Activated naive CD4-positive, alpha-beta T cell treated with anti-CD3 and anti-CD28 coated beads, Interleukin-2, amount 50 U/mL, for 72 hours (primary cell): Measurements from ENCODE around the gene CYTL1. TPM values are rescaled to one million over a fixed set of nuclear protein-coding genes. Genes with fewer than 3 reads are reported as not detected.
"Not testable (repeated sequence)": the region's sequence is repeated elsewhere in the genome, so short reads cannot be mapped to it uniquely, and the experiment has no call there.

Experiments used
- ATAC-seq, 2 donors: fragments of 150-1000 bp; cut with Tn5 transposase; 2 replicates each; pipeline ENCODE4 v1.10.0; 2021; ENCODE audit warnings: mild to moderate bottlenecking in 2 of 2, moderate library complexity in 2 of 2
- DNase-seq, 2 donors: peaks; one replicate each; pipeline ENCODE4 v3.0.0; 2021 to 2022; ENCODE audit warnings: low spot score in 2 of 2
- H3K27ac Mint-ChIP-seq, 2 donors: one replicate each; pipeline ENCODE4 v1.8.0; 2022; ENCODE audit warnings: mild to moderate bottlenecking in 2 of 2, mixed read lengths in 2 of 2
- H3K36me3 Mint-ChIP-seq, 2 donors: one replicate each; pipeline ENCODE4 v1.8.0; 2022; ENCODE audit warnings: mixed read lengths in 2 of 2
- H3K9me3 Mint-ChIP-seq, 2 donors: one replicate each; pipeline ENCODE4 v1.8.0; 2022; ENCODE audit warnings: mixed read lengths in 2 of 2
- total RNA-seq, 2 donors: library from RNA; stranded (reverse); gene quantifications; one replicate each; pipeline ENCODE4 v1.2.3, GENCODE V29; 2022

The CYTL1 gene
- total RNA-seq, 2 donors from 2014 or later = not detected

DNA sequence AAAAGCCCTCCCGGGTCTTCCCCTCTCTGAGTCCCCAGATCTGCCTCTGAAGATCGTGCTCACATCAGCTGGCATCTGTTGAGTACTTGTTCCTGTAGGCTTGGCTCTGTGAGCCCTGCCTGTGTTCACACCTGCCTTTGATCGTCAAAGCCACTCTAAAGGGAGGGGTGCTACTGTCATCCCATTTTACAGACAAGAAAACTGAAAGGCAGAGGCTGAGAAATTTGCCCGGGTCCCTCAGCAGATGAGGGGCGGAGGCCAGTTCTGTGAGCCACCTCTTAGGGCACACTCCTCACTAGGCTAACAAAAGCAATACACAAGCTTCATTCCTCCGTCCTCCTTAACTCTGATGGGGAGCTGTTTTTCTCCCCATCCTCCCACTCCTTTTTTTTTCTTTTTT, 655 bp downstream of the CYTL1 start:
- Mint-ChIP-seq H3K27ac (no peak overlapping the region), H3K36me3 (no peaks in the 10 kb centered on the region), H3K9me3 (peaks cover 0 to 3% of the 10 kb centered on the region in 2 donors)
- ATAC-seq (no peak), DNase-seq (no peak)

DNA sequence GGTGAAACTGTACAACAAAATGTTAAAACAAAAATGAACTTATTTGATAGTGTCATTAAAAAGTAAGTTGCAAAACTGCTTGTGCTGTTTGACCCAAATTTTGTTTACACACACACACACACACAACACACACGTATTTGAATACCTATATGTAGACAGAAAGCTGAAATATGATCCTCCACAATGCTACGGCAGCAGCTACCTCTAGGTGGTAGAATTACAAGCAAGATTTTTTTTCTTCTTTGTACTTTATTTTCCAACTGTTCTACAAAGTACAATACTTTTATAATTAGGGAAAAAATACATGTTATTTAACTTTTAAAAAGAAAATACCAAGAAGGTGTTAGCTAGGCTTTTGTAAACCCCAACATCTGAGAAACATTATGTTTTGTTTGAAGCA, 1.2 kb downstream of the CYTL1 start:
- no peak for ATAC-seq
- no peak for DNase-seq
- Mint-ChIP-seq H3K27ac (no peak overlapping the region), H3K9me3 (peaks cover 0 to 3% of the 10 kb centered on the region in 2 donors), H3K36me3 (no peaks in the 10 kb centered on the region)

DNA sequence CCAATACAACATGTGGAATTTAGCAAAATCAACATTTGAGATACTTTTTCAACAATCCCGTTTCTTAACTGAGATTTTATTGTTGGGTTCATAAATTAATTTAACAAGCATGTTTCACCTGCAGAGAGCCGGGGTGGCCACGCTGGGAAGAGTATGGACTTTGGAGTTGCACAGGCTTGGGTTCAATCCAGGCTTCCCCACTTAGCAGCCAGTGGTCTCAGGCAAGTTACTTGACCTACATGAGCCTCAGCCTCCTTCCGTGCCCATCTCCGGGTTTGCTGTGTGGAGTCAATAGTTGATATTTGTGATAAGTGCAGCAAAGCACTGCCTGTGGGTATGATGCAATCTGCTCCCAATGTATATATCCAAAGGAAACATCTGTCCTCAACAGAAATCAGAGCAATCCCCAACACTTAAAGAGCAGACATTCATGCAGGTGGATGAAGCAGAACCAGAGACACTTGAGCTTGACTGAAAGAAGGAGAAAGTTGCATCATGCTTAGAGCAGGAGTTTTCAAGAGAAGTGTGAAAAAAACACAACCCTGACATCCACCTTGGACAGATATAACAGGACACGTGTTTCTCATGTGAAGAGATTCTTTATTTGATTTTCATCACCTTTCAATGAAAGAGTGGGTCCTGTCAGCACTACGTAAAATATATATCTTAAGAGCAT, 5.1 kb downstream of the CYTL1 start:
- no peak overlapping the region for H3K27ac Mint-ChIP-seq
- no peak for ATAC-seq
- H3K36me3 Mint-ChIP-seq = no peaks in the 10 kb centered on the region
- peaks cover 0 to 3% of the 10 kb centered on the region in 2 donors for H3K9me3 Mint-ChIP-seq
- no peak for DNase-seq

DNA sequence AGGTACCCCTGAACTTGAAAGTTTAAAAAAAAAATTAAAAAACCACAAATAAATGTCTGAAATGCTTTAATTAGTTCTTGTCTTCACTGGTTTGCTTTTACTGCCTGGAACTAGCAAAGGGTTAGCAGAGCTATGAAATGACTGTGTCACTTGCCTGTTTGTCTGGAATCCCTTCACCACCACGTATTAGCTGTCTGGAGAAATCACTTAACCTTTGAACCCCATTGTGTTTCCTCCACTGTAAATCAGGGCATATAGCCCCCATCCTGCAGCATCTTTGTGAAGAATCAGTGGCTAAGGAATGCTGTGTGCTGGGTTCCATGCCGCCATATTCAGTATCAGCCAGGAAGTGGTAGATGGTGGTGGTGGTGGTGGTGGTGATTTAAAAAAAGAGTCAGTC, 6.3 kb downstream of the CYTL1 start:
- ATAC-seq = no peak
- DNase-seq = no peak
- Mint-ChIP-seq H3K27ac (no peak overlapping the region), H3K36me3 (no peaks in the 10 kb centered on the region), H3K9me3 (peaks cover 0 to 3% of the 10 kb centered on the region in 2 donors)

DNA sequence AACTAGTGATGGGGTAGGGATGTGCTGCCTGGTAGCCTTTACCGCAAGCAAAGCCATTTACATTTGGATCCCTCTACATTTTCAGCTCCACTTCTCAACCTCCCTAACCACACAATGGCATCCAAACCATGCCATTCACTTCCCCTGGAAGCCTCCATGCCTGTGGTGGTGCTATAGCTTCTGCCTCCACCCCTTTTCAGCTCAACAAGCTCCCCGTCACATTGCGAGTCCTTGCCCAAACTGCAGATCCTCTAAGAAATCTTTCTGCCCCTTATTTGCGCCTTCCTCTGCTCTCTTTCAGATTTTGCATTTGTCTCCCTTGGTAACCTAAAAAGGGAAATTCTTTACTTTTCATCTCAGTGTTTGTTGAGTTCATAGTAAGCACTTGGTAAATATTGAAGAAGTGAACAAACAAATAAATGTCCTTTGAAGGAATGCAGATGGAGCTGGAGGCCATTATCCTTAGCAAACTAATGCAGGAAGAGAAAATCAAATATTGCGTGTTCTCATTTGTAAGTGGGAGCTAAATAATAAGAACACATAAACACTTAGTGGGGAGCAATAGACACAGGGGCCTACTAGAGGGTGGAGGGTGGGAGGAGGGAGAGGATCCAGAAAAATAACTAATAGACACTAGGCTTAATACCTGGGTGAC, 6.9 kb downstream of the CYTL1 start:
- ATAC-seq (no peak), DNase-seq (no peak)
- peaks cover 0 to 3% of the 10 kb centered on the region in 2 donors for H3K9me3 Mint-ChIP-seq
- no peaks in the 10 kb centered on the region for H3K36me3 Mint-ChIP-seq
- H3K27ac Mint-ChIP-seq = no peak overlapping the region

DNA sequence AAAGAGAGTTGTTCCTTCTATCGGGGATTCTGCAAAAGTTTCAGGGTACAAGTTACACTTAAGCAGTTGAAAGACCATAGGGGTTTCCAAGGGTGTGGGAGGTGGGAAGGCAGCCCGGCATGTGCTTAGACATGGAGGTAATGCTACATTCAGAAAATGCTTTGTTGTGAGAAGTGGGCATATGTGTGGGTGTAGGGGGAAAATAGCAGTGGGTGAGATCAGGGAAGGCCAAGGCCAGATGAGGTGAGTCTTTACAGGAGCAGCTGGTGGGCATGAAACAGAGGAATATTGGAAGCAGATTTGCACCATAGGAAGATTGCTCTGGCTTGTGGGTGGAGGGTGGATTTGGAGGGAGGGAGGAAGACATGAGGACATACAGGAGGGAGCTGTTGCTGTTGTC, 8.3 kb downstream of the CYTL1 start:
- Mint-ChIP-seq H3K9me3 (peaks cover 0 to 3% of the 10 kb centered on the region in 2 donors), H3K36me3 (no peaks in the 10 kb centered on the region), H3K27ac (no peak overlapping the region)
- ATAC-seq (no peak), DNase-seq (no peak)

DNA sequence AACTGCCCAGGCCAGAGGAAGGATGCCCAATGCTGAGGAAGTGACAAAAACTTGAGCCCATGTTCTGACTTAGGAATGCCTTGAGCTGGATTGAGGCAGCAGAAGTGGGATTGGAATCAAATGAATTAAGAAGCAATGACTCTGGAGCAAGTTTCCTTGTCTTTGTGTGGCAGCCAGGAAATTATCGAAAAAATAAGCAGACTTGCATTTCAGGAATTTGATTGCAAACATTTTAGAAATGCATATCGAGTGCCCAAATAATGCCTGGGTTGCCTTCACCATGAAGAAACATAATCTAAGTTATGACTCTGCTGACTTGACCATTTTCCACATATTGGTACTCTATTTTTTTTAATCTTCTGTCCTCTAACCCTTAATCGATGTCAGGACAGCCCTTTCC, 9.5 kb downstream of the CYTL1 start:
- ATAC-seq (no peak), DNase-seq (no peak)
- Mint-ChIP-seq H3K36me3 (no peaks in the 10 kb centered on the region), H3K9me3 (peaks cover 0 to 3% of the 10 kb centered on the region in 2 donors), H3K27ac (no peak overlapping the region)

DNA sequence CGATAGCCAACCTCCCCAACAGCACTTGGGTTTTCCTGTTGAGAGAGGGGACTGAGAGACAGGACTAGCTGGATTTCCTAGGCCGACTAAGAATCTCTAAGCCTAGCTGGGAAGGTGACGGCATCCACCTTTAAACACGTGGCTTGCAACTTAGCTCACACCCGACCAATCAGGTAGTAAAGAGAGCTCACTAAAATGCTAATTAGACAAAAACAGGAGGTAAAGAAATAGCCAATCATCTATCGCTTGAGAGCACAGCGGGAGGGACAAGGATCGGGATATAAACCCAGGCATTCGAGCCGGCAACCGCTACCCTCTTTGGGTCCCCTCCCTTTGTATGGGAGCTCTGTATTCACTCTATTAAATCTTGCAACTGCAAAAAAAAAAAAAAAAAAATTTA, 12.3 kb downstream of the CYTL1 start:
- H3K36me3 Mint-ChIP-seq, DNase-seq, ATAC-seq, H3K27ac Mint-ChIP-seq, H3K9me3 Mint-ChIP-seq: not testable (repeated sequence)

DNA sequence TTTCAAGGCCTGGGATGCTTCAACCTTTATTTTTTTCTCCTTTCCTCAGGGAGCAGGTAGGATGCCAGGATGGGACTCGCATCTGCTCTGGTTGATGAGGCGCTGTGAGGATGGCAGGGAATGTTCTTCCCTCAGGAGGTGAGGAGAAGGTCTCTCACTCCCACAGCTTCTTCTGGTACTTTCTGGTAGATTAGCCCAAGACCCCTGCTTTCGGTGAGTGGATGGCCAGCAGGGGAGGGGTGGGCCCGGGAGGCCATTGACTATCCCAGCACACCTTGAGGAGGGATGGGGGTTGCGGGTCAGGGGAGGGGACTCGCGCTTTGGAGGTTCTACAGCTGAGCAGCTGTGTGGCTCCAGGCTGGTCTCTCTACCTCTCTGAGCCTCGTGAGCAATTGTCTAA, 14.8 kb downstream of the CYTL1 start:
- Mint-ChIP-seq H3K9me3 (no peaks in the 10 kb centered on the region), H3K27ac (no peak overlapping the region), H3K36me3 (no peaks in the 10 kb centered on the region)
- DNase-seq (no peak), ATAC-seq (no peak)

DNA sequence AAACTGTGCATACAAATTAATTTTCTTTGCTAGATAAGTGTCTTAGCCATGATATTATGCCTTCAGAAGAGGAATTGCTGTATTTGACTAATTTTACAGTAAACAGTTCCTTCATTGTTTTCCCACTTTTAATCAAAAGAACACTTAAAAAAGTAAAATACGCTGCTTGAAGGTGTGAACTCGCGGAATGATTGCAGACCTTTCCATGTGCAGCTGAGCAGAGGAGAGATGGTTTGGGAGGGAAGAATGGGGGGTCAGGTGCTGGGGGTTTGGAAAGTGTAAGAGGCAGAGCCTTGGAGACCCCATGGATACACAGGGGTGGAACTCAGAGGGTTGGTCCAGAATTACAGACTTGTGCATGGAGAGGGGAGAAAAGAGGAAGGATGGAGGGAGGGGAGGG, 15.3 kb downstream of the CYTL1 start:
- Mint-ChIP-seq H3K27ac (no peak overlapping the region), H3K9me3 (no peaks in the 10 kb centered on the region), H3K36me3 (no peaks in the 10 kb centered on the region)
- DNase-seq (no peak), ATAC-seq (no peak)

DNA sequence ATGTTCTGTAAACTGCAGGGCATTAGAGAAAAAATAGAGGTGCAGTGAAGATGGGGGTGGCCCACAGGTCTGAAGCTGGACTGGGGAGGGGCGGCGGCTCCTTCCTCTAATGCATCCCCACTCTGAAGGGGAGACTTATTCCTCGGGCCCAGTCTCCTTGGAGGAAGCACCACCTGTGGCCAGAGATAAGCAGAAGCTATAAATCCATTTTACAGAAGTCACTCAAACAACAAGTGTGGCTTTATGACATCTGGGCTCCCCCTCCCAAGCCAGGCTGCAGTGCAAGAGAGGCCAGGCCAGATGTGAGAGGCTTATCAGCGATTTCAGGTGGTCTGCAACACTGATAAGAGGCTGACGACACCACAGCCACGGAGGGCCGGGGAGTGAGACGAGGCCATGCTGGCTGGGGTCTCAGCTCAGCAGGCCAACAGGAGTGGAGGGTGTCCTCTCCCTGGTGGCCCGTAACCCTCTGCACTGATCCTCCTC, 15.8 kb downstream of the CYTL1 start:
- no peak overlapping the region for H3K27ac Mint-ChIP-seq
- no peaks in the 10 kb centered on the region for H3K36me3 Mint-ChIP-seq
- H3K9me3 Mint-ChIP-seq = no peaks in the 10 kb centered on the region
- ATAC-seq (no peak), DNase-seq (no peak)

DNA sequence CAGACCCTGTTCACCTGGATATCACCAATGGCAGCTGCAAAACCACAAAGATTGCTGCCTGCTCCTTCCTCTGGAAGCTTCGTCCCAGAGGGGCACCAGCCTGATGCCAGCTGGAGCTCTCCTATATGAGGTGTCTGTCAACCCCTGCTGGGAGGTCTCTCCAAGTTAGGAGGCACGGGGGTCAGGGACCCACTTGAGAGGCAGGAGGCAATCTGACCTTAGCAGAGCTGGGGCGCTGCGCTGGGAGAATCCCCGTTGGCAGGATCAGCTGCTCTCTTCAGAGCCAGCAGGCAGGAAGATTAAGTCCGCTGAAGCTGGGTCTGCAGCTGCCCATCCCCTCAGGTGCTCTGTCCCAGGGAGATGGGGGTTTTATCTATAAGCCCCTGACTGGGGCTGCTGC, 17.6 kb downstream of the CYTL1 start:
- not testable (repeated sequence) for H3K36me3 Mint-ChIP-seq, H3K27ac Mint-ChIP-seq, ATAC-seq, DNase-seq, H3K9me3 Mint-ChIP-seq

DNA sequence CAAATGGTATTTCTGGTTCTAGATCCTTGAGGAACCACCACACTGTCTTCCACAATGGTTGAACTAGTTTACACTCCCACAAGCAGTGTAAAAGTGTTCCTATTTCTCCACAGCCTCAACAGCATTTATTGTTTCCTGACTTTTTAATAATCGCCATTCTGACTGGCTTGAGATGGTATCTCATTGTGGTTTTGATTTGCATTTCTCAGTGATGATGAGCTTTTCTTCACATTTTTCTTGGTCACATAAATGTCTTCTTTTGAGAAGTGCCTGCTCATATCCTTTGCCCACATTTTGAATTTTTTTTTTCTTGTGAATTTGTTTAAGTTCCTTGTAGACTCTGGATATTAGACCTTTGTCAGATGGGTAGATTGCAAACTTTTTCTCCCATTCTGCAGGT, 22.3 kb downstream of the CYTL1 start:
- not testable (repeated sequence) for H3K27ac Mint-ChIP-seq, ATAC-seq, H3K36me3 Mint-ChIP-seq, DNase-seq, H3K9me3 Mint-ChIP-seq

DNA sequence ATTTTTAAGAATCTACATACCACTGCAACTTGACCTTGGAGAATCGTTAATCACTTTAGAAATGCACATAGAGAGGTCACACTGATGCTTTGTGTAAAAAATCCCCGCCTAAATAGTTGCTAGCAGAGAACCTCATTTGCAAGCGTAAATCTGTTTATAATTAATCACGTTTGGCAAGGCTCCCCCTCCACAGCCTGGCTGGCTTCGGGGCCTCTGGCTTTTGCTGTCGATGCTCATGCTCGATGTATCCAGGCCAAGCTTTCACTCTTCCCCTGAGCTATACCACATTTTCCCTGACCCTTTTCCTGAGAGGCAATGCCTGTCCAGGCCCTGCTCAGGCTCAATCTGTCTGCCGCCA, 23.4 kb downstream of the CYTL1 start:
- Mint-ChIP-seq H3K36me3 (no peaks in the 10 kb centered on the region), H3K9me3 (no peaks in the 10 kb centered on the region), H3K27ac (no peak overlapping the region)
- DNase-seq (no peak), ATAC-seq (no peak)

DNA sequence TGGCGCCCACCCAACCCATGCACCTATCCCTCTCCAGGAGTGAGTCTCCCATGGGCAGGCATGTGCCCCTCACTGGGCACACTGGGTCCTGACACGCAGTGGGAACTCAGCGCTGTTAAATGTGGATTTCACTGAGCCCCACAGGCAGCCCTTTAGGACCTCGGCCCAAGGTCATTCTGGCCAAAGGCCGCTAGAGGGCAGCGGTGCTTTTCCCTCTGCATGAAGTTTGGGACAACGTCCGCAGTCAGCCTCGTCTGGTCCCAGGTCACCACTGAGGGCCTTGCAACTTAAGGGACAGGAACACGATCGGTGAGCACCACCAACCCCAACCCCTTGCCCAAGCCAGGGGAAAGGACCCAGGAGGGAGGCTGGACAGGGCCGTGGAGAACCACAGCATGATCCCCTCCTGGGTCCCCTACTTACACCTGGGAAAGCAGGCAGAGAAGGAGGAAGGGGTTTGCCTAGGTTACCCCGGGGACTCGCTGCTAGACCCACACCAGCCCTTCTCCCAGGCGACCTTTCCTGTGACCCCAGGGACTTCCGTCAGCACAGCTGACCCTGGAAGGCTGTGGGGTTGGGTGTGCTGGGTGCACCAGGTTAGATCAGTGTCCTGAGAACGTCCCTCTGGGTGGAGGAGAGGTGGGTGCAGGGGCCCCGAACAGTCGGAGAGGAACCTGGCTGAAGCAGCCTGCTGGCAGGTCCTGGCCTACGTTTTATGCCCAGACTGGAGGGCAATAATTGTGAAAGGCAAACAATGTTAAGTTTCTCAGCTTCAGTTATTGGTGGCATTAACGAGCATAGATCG, 24.0 kb downstream of the CYTL1 start:
- DNase-seq = peak in 1 of 2 donors; percentile 50
- ATAC-seq = peak; percentile 50 to 64
- Mint-ChIP-seq H3K27ac (no peak overlapping the region), H3K36me3 (no peaks in the 10 kb centered on the region), H3K9me3 (no peaks in the 10 kb centered on the region)

DNA sequence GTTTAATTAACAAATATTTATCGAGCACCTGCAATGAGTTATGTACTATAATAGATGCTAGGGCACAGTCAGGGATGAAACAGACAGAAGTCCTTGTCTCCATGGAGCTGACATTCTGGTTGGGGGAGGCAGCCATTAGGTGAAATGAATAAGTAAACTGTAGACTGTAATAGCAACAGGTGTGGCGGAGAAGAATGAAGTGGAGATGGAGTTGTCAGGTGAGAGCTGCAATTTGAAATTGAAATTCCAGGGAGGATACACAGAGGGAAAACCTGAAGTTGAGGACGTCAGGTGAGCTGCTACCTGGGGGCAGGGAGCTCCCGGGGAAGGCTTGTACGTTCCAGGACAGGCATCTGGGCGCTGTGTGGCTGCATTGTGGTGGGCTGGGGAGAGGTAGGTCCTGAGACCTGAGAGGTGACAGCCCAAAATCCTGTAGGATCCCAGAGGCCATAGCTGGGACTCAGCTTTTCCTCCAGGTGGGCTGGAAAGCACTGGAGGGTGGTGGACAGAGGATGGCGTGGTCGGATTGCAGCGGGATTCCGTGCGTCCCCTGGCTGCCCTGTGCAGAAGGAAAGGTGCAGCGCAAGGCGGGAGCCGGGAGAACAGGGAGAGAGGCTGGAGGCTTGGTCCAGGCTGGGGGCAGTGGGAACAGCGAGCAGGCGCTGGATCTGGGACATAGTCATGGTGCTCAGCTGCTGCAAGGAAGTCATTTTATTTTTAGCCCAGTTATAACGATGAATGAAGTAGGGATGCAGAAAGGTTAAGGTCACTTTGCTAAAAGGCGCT, 24.8 kb downstream of the CYTL1 start:
- no peaks in the 10 kb centered on the region for H3K9me3 Mint-ChIP-seq
- ATAC-seq = no peak
- H3K36me3 Mint-ChIP-seq = no peaks in the 10 kb centered on the region
- H3K27ac Mint-ChIP-seq = no peak overlapping the region
- no peak for DNase-seq

DNA sequence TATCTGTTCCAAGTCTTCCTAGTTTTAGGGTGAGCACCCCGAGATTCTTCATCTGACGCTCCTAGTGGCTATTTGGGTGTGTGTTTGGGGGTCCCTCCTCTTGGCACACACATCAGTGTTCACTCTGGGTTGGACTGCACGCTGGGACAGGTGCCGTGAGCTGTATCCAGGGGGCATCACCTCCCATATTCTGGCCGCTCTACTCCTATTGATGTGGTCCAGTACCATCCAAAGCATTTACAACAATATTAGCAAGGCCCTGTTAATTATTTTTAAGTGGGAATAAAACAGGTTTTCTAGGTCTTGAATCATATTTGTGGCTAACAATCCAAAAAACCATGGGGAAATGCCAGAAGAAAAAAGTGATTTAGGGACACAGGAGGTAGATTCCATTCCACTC, 26.4 kb downstream of the CYTL1 start:
- DNase-seq = no peak
- H3K9me3 Mint-ChIP-seq = no peaks in the 10 kb centered on the region
- ATAC-seq = no peak
- no peak overlapping the region for H3K27ac Mint-ChIP-seq
- no peaks in the 10 kb centered on the region for H3K36me3 Mint-ChIP-seq
